HepG2 (cell line): ENCODE results near the gene CD248. TPM values are rescaled to one million over a fixed set of nuclear protein-coding genes. Genes with fewer than 3 reads are reported as not detected.
A peak's percentile ranks its signal among the peaks of the same experiment; 100 is the strongest.

Experiments used
- ATM ChIP-seq: fragments of 450-650 bp; IDR thresholded peaks from 2 replicates; pipeline ENCODE4 v1.7.1; 2017; ENCODE audit warnings: mild to moderate bottlenecking, borderline replicate concordance
- CBFB ChIP-seq: sonication (generic); formaldehyde crosslinking; IDR thresholded peaks from 2 replicates; pipeline ENCODE4 v1.4.0; 2020; ENCODE audit warnings: missing genetic modification reagents
- GABPA ChIP-seq, 2 experiments: IDR thresholded peaks; 2 replicates each; pipeline ENCODE4 v1.6.1; 2011 to 2016; ENCODE audit warnings: low read depth in 2 of 2, low read length in 1 of 2, missing biosample characterization in 1 of 2, missing genetic modification characterization in 1 of 2
- GLMP ChIP-seq: sonication (generic); formaldehyde crosslinking; IDR thresholded peaks from 2 replicates; pipeline ENCODE4 v1.9.0; 2021; ENCODE audit warnings: missing genetic modification reagents, mild to moderate bottlenecking, borderline replicate concordance
- JUND ChIP-seq: sonication (generic); formaldehyde crosslinking; IDR thresholded peaks from 2 replicates; pipeline ENCODE4 v1.8.0; 2022; ENCODE audit warnings: mild to moderate bottlenecking, missing genetic modification reagents
- KAT8 ChIP-seq: IDR thresholded peaks from 2 replicates; pipeline ENCODE4 v1.6.1; 2016; ENCODE audit warnings: missing genetic modification reagents, missing compliant biosample characterization
- MTA3 ChIP-seq: sonication (generic); formaldehyde crosslinking; IDR thresholded peaks from 2 replicates; pipeline ENCODE4 v1.4.0; 2020; ENCODE audit warnings: missing genetic modification reagents
- NONO ChIP-seq, 2 experiments: fragments of 450-650 bp in 1 of 2; sonication (generic) in 1 of 2; formaldehyde crosslinking in 1 of 2; IDR thresholded peaks in 1 of 2; conservative IDR thresholded peaks in 1 of 2; 2 replicates each; pipeline versions ENCODE4 v1.6.1 to v1.8.0; 2017 to 2022; ENCODE audit warnings: mild to moderate bottlenecking in 1 of 2, missing genetic modification reagents in 1 of 2, moderate library complexity in 1 of 2
- PAWR ChIP-seq: sonication (generic); formaldehyde crosslinking; IDR thresholded peaks from 2 replicates; pipeline ENCODE4 v1.4.0; 2020; ENCODE audit warnings: missing genetic modification reagents, mild to moderate bottlenecking, borderline replicate concordance
- RAD21 ChIP-seq: fragments of 450-650 bp; formaldehyde crosslinking; IDR thresholded peaks from 2 replicates; pipeline ENCODE4 v1.5.0; 2020; ENCODE audit warnings: mild to moderate bottlenecking
- SCMH1 ChIP-seq: sonication (generic); formaldehyde crosslinking; IDR thresholded peaks from 2 replicates; pipeline ENCODE4 v1.9.0; 2021; ENCODE audit warnings: missing genetic modification reagents, mild to moderate bottlenecking, borderline replicate concordance
- SOX5 ChIP-seq: IDR thresholded peaks from 2 replicates; pipeline ENCODE4 v1.6.1; 2016; ENCODE audit warnings: borderline replicate concordance
- TCF12 ChIP-seq, 2 experiments: fragments of 450-650 bp in 1 of 2; sonication (generic) in 1 of 2; formaldehyde crosslinking in 1 of 2; IDR thresholded peaks; 2 replicates each; pipeline versions ENCODE4 v1.6.1 to v1.8.0; 2017 to 2022; ENCODE audit warnings: antibody characterized with exemption in 1 of 2, mild to moderate bottlenecking in 1 of 2, missing genetic modification reagents in 1 of 2, moderate library complexity in 1 of 2
- UBTF ChIP-seq: sonication (generic); formaldehyde crosslinking; IDR thresholded peaks from 2 replicates; pipeline ENCODE4 v1.4.0; 2020; ENCODE audit warnings: mild to moderate bottlenecking, missing genetic modification reagents
- ZNF30 ChIP-seq: sonication (generic); formaldehyde crosslinking; IDR thresholded peaks from 2 replicates; pipeline ENCODE4 v1.5.0; 2020; ENCODE audit warnings: mild to moderate bottlenecking, missing genetic modification reagents
- ZNF362 ChIP-seq: sonication (generic); formaldehyde crosslinking; IDR thresholded peaks from 2 replicates; pipeline ENCODE4 v1.4.0; 2020; ENCODE audit warnings: missing genetic modification reagents, mild to moderate bottlenecking, borderline replicate concordance
- ZNF567 ChIP-seq: sonication (generic); formaldehyde crosslinking; IDR thresholded peaks from 2 replicates; pipeline ENCODE4 v1.8.1; 2023; ENCODE audit warnings: mild to moderate bottlenecking, missing genetic modification reagents, borderline replicate concordance
- ZNF678 ChIP-seq: sonication (generic); formaldehyde crosslinking; IDR thresholded peaks from 2 replicates; pipeline ENCODE4 v1.4.0; 2020; ENCODE audit warnings: mild to moderate bottlenecking, missing genetic modification reagents
- ZNF879 ChIP-seq: sonication (generic); formaldehyde crosslinking; IDR thresholded peaks from 2 replicates; pipeline ENCODE4 v1.8.1; 2023; ENCODE audit warnings: missing genetic modification reagents
- ZZZ3 ChIP-seq: sonication (generic); formaldehyde crosslinking; IDR thresholded peaks from 2 replicates; pipeline ENCODE4 v1.4.0; 2020; ENCODE audit warnings: missing genetic modification reagents, mild to moderate bottlenecking, borderline replicate concordance
- polyA plus RNA-seq, 8 experiments: library from polyadenylated mRNA; depleted of rRNA in 3 of 8; stranded (reverse) in 7 of 8; unstranded in 1 of 8; fragments of >200 nt; fragmentation: Illumina TruSeq in 4 of 8; extraction: Trizol in 4 of 8; gene quantifications; 2 replicates each; pipeline versions ENCODE4 v1.2.1 to v1.2.3, GENCODE V29; 2011 to 2016; ENCODE audit warnings: low read depth in 4 of 8, missing spikeins in 1 of 8, mixed read lengths in 1 of 8; ENCODE audit not compliant: insufficient read depth in 1 of 8
- total RNA-seq, 5 experiments: library from RNA; depleted of rRNA; stranded (reverse); fragments of >200 nt; fragmentation: Illumina TruSeq; extraction: Trizol; gene quantifications; 2 replicates each; pipeline ENCODE4 v1.2.3, GENCODE V29; 2016; ENCODE audit warnings: low read depth in 1 of 5
- TF ChIP-seq, protein P1 (sequence below): IDR thresholded peaks from 2 replicates; pipeline ENCODE4 v1.6.1; 2016; ENCODE audit warnings: missing compliant biosample characterization, missing genetic modification reagents, borderline replicate concordance
- TF ChIP-seq, protein P2 (sequence below): sonication (generic); formaldehyde crosslinking; IDR thresholded peaks from 2 replicates; pipeline ENCODE4 v1.5.0; 2020; ENCODE audit warnings: missing genetic modification reagents, mild to moderate bottlenecking, borderline replicate concordance

CD248 gene
- total and polyA plus RNA-seq, 2 of the 13 experiments (the other 11 are each of a cell fraction or from before 2014, with no cell fraction given): 0.25 to 0.35 TPM

DNA sequence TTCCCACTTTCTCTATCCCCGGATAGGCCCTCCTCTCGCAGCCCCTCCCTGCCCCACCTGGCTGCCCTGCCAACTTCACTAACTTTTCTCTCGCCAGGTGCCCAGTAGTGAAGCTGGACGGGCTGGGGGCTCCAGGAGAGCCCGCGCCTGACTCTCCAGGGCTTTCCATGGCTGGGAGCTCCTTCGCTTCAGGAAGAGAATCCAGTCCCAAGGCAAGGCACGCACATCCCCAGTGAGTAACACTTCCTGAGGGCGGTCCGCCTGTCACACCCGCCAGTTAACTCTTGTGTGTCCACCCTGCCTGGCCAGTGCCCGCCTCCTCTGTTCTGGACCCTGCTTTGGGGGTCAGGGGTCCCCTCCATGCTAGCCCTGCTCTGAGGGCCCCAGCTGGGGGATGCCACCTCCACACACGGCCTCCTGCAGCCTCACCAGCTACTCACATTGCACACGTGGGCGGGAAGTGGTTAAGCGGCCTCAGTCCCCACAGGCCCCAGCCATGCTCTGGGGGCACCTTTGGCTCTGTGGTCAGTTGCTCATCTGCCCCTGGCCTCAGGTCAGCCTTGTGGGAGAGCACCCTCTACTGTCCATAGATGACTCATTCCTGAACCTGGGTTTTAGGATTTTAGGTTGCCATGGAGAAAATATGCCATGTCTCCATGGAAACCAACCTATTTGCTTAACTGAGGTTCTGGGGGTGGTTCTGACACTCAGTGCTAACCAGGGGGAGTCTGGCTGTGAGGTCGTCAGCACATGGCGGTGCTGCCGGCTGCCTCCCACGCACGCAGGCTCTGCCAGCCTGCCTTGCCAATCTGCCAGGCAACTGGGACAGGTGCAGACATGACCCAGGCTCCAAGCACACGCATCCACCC lies 19.6 kb upstream of the CD248 start, which contains the start of gene RIN1 (continued):
- TF ChIP-seq RAD21 (CRISPR knock-in tag) (peak; percentile 94), SCMH1 (CRISPR knock-in tag) (no peak), UBTF (CRISPR knock-in tag) (peak; percentile 66), ZZZ3 (CRISPR knock-in tag) (no peak), ATM (no peak), ZNF30 (CRISPR knock-in tag) (no peak), NONO (IDR thresholded peaks at IDR 0.05) (no peak), NONO (CRISPR knock-in tag; conservative IDR thresholded peaks at IDR 0.05) (peak; percentile 94), GLMP (CRISPR knock-in tag) (no peak), ZNF567 (no peak; the same call in 1 of the 2 replicates), MTA3 (CRISPR knock-in tag) (no peak), SOX5 (CRISPR knock-in tag) (peak; percentile 64), ZNF678 (CRISPR knock-in tag) (no peak), ZNF879 (no peak), TCF12 (IDR thresholded peaks at IDR 0.05) (no peak), TCF12 (CRISPR knock-in tag; IDR thresholded peaks at IDR 0.05) (no peak), ZNF362 (CRISPR knock-in tag) (no peak), GABPA (IDR thresholded peaks at IDR 0.05; ENCODE audit: low read depth, low read length) (no peak), GABPA (CRISPR knock-in tag; IDR thresholded peaks at IDR 0.05; ENCODE audit: low read depth) (peak; percentile 73), JUND (CRISPR knock-in tag) (0 out of 2 replicates have a peak, but pooled peaks have one; percentile 66), CBFB (CRISPR knock-in tag) (peak; percentile 93; the same call in 1 of the 2 replicates), KAT8 (CRISPR knock-in tag) (peak; percentile 63), PAWR (CRISPR knock-in tag) (no peak)
- TF ChIP-seq, protein P1, sequence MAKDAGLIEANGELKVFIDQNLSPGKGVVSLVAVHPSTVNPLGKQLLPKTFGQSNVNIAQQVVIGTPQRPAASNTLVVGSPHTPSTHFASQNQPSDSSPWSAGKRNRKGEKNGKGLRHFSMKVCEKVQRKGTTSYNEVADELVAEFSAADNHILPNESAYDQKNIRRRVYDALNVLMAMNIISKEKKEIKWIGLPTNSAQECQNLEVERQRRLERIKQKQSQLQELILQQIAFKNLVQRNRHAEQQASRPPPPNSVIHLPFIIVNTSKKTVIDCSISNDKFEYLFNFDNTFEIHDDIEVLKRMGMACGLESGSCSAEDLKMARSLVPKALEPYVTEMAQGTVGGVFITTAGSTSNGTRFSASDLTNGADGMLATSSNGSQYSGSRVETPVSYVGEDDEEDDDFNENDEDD (CRISPR knock-in tag): peak; percentile 70; the same call in 1 of the 2 replicates
- TF ChIP-seq, protein P2, sequence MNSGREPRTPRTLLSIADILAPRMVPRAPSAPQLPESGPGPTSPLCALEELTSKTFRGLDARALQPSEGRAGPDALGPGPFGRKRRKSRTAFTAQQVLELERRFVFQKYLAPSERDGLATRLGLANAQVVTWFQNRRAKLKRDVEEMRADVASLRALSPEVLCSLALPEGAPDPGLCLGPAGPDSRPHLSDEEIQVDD (CRISPR knock-in tag): no peak
